ENCODE results near the gene FBXL7. TPM values are rescaled to one million over a fixed set of nuclear protein-coding genes. Genes with fewer than 3 reads are reported as not detected.

FBXL7 gene
- total RNA-seq, 1 donor: 11.2 TPM

DNA sequence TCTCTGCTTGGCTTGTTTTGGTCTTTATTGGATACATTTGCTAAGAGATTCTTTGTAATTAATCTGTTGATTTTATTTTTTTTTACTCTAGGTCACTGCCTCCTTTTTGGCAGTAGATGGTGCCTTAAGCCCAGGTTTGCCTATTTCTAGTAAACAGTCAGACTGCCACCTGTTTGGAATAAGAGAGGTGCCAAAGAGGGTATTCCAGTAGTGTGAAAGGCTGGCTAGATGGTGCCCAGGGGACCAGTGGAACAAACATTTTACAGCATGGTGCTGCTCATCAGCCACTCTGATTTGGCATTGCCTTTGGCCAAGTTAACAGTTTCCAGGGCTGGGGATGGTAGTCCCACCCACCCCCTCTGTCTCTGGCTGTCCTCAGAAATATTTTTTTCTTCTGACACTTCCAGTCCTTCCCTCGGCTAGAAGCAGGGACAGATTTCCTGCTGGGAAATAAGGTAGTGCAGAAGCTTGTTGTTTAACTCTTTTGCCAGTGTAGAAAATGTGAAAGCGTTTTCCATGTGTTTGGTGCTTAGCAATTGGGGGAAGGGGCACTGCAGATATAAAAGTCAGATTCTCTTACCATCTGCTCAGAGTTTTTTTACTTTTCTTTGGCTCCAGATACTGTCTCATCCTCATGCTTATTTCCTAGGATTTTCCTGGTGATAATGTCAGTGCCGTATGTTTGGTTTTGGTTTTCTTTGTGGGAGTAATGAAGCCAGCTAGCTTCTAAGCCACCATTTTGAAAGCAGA, 36.6 kb upstream of the FBXL7 start:
- H3K4me3 ChIP-seq (ENCODE audit: low read depth, low read length): no peak overlapping the region
- peak; percentile 36 for DNase-seq (ENCODE audit: low read depth)
- TF ChIP-seq, protein P1, sequence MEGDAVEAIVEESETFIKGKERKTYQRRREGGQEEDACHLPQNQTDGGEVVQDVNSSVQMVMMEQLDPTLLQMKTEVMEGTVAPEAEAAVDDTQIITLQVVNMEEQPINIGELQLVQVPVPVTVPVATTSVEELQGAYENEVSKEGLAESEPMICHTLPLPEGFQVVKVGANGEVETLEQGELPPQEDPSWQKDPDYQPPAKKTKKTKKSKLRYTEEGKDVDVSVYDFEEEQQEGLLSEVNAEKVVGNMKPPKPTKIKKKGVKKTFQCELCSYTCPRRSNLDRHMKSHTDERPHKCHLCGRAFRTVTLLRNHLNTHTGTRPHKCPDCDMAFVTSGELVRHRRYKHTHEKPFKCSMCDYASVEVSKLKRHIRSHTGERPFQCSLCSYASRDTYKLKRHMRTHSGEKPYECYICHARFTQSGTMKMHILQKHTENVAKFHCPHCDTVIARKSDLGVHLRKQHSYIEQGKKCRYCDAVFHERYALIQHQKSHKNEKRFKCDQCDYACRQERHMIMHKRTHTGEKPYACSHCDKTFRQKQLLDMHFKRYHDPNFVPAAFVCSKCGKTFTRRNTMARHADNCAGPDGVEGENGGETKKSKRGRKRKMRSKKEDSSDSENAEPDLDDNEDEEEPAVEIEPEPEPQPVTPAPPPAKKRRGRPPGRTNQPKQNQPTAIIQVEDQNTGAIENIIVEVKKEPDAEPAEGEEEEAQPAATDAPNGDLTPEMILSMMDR (IDR thresholded peaks at IDR 0.05; ENCODE audit: insufficient read depth, low read depth, low read length): peak; percentile 58

DNA sequence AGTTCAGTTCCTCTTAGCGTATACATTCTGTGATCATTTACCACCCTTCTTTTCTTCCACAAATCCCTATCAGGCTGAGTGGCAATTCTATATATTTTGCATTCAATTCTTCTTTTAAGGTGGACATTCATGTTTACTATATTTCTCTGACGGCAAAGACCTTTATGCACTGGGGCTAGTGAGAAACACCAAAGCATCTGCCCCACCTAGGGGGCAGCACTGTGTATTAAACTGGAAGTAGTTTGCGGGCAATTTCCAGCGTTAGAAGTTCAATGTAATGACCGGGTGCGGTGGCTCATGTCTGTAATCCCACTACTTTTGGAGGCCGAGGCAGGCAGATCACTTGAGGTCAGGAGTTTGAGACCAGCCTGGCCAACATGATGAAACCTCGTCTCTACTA, 27.9 kb upstream of the FBXL7 start:
- TF ChIP-seq, protein P1 (IDR thresholded peaks at IDR 0.05; ENCODE audit: insufficient read depth, low read depth, low read length): no peak
- H3K4me3 ChIP-seq (ENCODE audit: low read depth, low read length): no peak overlapping the region
- no peak for DNase-seq (ENCODE audit: low read depth)

DNA sequence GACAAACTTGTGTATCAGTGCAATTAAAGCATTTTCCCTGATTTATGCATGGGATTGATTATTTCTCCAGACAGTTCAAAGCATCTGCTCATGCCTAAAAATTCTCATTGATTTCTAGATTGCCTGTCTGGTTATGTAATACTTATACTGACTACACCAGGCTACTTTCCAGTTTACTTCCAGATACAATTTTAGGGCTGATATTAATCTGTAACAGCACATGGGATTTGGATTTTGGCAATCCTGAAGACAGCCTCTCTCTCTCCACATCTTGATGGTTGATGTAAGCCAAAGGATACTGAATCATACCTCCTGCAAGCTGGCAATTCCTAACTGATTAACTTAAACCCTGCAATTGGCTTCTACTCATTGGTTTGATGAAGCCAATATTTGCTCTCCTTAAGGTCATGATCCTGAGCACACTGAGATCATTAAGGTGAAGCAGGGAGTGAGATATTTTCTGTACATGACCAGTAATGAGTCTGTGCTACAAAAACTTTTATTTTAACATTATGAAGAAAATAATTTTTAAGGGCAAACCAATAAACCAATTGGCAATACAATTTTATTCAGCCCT, 25.7 kb upstream of the FBXL7 start:
- TF ChIP-seq, protein P1 (IDR thresholded peaks at IDR 0.05; ENCODE audit: insufficient read depth, low read depth, low read length): no peak
- no peak overlapping the region for H3K4me3 ChIP-seq (ENCODE audit: low read depth, low read length)
- DNase-seq (ENCODE audit: low read depth): no peak

DNA sequence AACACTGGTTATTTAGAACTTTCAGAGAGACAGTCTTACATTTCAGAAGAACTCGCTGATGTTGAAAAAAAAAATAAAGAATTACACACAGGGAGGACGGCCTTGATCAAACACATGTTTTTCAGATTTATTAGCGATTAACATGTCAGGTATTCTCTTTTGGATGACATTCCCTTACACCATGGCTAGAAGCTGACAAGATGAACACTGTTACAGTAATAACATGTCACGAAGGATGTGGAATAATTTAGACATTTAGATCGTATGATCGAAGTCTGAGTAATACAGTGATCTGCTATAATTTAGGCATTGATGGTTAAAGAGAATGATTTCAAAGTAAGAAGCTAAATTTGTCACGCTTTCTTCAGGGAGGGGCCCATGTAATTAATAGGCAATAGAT, 24.6 kb upstream of the FBXL7 start:
- TF ChIP-seq, protein P1 (IDR thresholded peaks at IDR 0.05; ENCODE audit: insufficient read depth, low read depth, low read length): no peak
- DNase-seq (ENCODE audit: low read depth): no peak
- H3K4me3 ChIP-seq (ENCODE audit: low read depth, low read length): no peak overlapping the region

DNA sequence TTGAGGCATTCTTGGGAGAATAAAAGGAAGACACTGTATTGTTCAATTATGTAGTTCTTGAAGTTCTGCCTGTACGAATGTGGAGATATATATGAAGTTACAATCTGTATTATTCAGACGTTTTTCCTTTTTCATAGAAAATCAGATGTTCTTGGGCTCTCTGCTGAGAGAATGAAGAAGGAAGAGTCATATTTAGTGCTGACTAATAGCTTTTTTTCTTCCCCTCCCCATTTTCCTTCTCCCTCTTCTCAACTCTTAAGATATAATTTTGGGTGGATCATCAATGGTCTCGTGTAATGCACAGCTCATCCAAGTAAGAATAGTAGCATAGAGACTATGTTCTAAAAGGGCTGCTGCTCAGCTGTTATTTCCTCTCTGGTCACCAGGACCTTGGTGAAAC, 23.0 kb upstream of the FBXL7 start:
- H3K4me3 ChIP-seq (ENCODE audit: low read depth, low read length): no peak overlapping the region
- TF ChIP-seq, protein P1 (IDR thresholded peaks at IDR 0.05; ENCODE audit: insufficient read depth, low read depth, low read length): no peak

DNA sequence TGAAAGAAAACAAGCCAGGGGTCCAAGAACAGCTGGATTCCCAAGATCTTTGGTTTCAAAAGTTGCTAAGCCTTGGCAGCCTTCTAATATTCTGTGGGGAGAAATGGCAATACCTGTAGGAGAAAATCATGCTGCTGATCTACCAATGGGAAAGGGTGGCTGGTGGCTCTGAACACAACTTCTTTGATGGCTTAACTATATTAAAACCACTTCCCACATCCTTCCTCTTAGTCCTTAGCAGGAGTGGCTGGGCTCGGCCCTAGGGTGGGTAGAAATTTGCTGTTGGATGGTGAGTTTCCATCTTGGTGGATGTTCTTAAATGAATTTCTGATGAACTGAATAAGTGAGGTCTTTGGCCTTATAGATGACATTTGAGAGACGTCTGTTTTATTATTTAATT, 19.5 kb upstream of the FBXL7 start:
- H3K4me3 ChIP-seq (ENCODE audit: low read depth, low read length): no peak overlapping the region
- TF ChIP-seq, protein P1 (IDR thresholded peaks at IDR 0.05; ENCODE audit: insufficient read depth, low read depth, low read length): no peak
- no peak for DNase-seq (ENCODE audit: low read depth)

More for the DNA sequence above, 23.0 kb upstream of the FBXL7 start:
- DNase-seq (ENCODE audit: low read depth): no peak

All from fibroblast of villous mesenchyme (primary cell).